GM23248 (cell line): ENCODE data around the gene MIX23. TPM values are rescaled to one million over a fixed set of nuclear protein-coding genes. Genes with fewer than 3 reads are reported as not detected.
A peak's percentile ranks its signal among the peaks of the same experiment; 100 is the strongest.

Experiments
- DNase-seq: peaks from one replicate; pipeline ENCODE4 v3.0.0-alpha.2; 2015
- H2AFZ ChIP-seq: fragments of 200-600 bp; sonication (generic); 2 replicates; pipeline ENCODE4 v1.6.1; 2016; ENCODE audit warnings: antibody characterized with exemption
- H3F3A ChIP-seq: fragments of 200-600 bp; sonication (generic); 2 replicates; pipeline ENCODE4 v1.6.1; 2016; ENCODE audit warnings: mild to moderate bottlenecking, antibody characterized with exemption, mixed run types; ENCODE audit not compliant: insufficient read depth
- H3K27ac ChIP-seq: fragments of 200-600 bp; sonication (generic); 2 replicates; pipeline ENCODE4 v1.5.1; 2016; ENCODE audit warnings: mild to moderate bottlenecking
- H3K27me3 ChIP-seq: fragments of 200-600 bp; sonication (generic); replicated peaks from 2 replicates; pipeline ENCODE4 v1.6.1; 2016; ENCODE audit warnings: mild to moderate bottlenecking; ENCODE audit not compliant: insufficient read depth
- H3K36me3 ChIP-seq: fragments of 200-600 bp; sonication (generic); 2 replicates; pipeline ENCODE4 v1.6.1; 2016; ENCODE audit warnings: low read depth, mild to moderate bottlenecking
- H3K4me1 ChIP-seq: fragments of 200-600 bp; sonication (generic); 2 replicates; pipeline ENCODE4 v1.6.1; 2016; ENCODE audit warnings: mild to moderate bottlenecking; ENCODE audit not compliant: insufficient read depth
- H3K4me2 ChIP-seq: fragments of 200-600 bp; sonication (generic); one replicate; pipeline ENCODE4 v1.6.1; 2016; ENCODE audit warnings: mild to moderate bottlenecking; ENCODE audit not compliant: unreplicated experiment
- H3K4me3 ChIP-seq: fragments of 200-600 bp; sonication (generic); 2 replicates; pipeline ENCODE4 v1.5.1; 2016; ENCODE audit warnings: mild to moderate bottlenecking
- H3K79me2 ChIP-seq: fragments of 200-600 bp; sonication (generic); 2 replicates; pipeline ENCODE4 v1.6.1; 2016; ENCODE audit warnings: mild to moderate bottlenecking; ENCODE audit not compliant: insufficient read depth
- H3K9ac ChIP-seq: fragments of 200-600 bp; sonication (generic); 2 replicates; pipeline ENCODE4 v1.6.1; 2016; ENCODE audit warnings: mild to moderate bottlenecking
- H3K9me2 ChIP-seq: fragments of 200-600 bp; sonication (generic); 2 replicates; pipeline ENCODE4 v1.6.1; 2016; ENCODE audit warnings: mixed run types, mild to moderate bottlenecking, moderate library complexity; ENCODE audit not compliant: insufficient read depth
- H3K9me3 ChIP-seq: fragments of 200-600 bp; sonication (generic); one replicate; pipeline ENCODE4 v1.6.1; 2017; ENCODE audit warnings: low read depth
- H4K20me1 ChIP-seq: fragments of 200-600 bp; sonication (generic); 2 replicates; pipeline ENCODE4 v1.6.0; 2016; ENCODE audit not compliant: insufficient read depth
- EZH2 ChIP-seq: fragments of 200-600 bp; sonication (generic); IDR thresholded peaks from 2 replicates; pipeline ENCODE4 v1.6.1; 2018; ENCODE audit warnings: antibody characterized with exemption, mild to moderate bottlenecking; ENCODE audit not compliant: insufficient read depth, poor library complexity, severe bottlenecking
- EZH2phosphoT487 ChIP-seq: fragments of 200-600 bp; sonication (generic); IDR thresholded peaks from 2 replicates; pipeline ENCODE4 v1.6.1; 2018; ENCODE audit warnings: antibody characterized with exemption, moderate library complexity, mild to moderate bottlenecking, low read depth; ENCODE audit not compliant: insufficient read depth
- WGBS, 2 experiments: methylation state at CpG; one replicate each; pipeline ENCODE4 v1.1.6; 2015 to 2017; ENCODE audit warnings: low lambda C conversion rate in 2 of 2, low coverage in 1 of 2; ENCODE audit errors: missing lambda C conversion rate in 2 of 2; 5-methylcytosine and 5-hydroxymethylcytosine counted together
- in situ Hi-C: fragments of 300-500 bp; cut with MboI; formaldehyde crosslinking; loops from 2 replicates; pipeline ENCODE4 v1.15.0; 2020
- polyA plus RNA-seq: library from polyadenylated mRNA; unstranded; fragments of >200 nt; fragmentation: Nextera tagmentation; extraction: Ambion mirVana; gene quantifications from 2 replicates; pipeline ENCODE4 v1.2.1, GENCODE V29; 2016
- small RNA-seq: library from RNA; depleted of rRNA; stranded (forward); fragments of <200 nt; gene quantifications from one replicate; pipeline ENCODE3, GENCODE V24; 2014; ENCODE audit warnings: low read depth, low replicate concordance
- total RNA-seq: library from RNA; depleted of rRNA; stranded (reverse); fragments of >200 nt; shearing (Covaris generic); gene quantifications from 2 replicates; pipeline ENCODE4 v1.2.3, GENCODE V29; 2014; rRNA removed

MIX23 gene
- total and polyA plus RNA-seq, 2 experiments from 2014 or later: 12.3 to 22.7 TPM

- Histone ChIP-seq H3K79me2 (no peaks in the 10 kb centered on the region), H2AFZ (peak overlapping the region; percentile 80), H3K9me3 (no peaks in the 10 kb centered on the region), H3K36me3 (no peaks in the 10 kb centered on the region), H3K27me3 (no peaks in the 10 kb centered on the region; the same call in 1 of the 2 replicates), H4K20me1 (no peaks in the 10 kb centered on the region), H3K9me2 (no peaks in the 10 kb centered on the region), H3K4me1 (0 out of 2 replicates have a peak, but pooled peaks cover 3% of the 10 kb centered on the region), H3K27ac (peak overlapping the region; percentile 41), H3K9ac (no peak overlapping the region), H3K4me2 (peak overlapping the region; percentile 33), H3F3A (no peaks in the 10 kb centered on the region), H3K4me3 (no peak overlapping the region)
- DNase-seq: peak; percentile 63
- WGBS, 2 experiments: 39 to 50% methylated on average over 2 of the region's 2 CpGs
- in situ Hi-C loops: no loop called here
- TF ChIP-seq EZH2: no peak
Measured at GRCh38 chr3:122314228-122314876, 68.7 kb downstream of the MIX23 start.

GRCh38 chr3:122313281-122313680 is 69.8 kb downstream of the MIX23 start:
- peak; percentile 21 for DNase-seq
- H3K9me2 ChIP-seq: no peaks in the 10 kb centered on the region
- in situ Hi-C loops: no loop called here
- H3K9me3 ChIP-seq: no peaks in the 10 kb centered on the region
- WGBS, 2 experiments: 48% methylated on average over 3 of the region's 3 CpGs
- 0 out of 2 replicates have a peak, but pooled peaks cover 3% of the 10 kb centered on the region for H3K4me1 ChIP-seq
- H3K4me2 ChIP-seq: no peak overlapping the region
- H3K27me3 ChIP-seq: peaks cover 3% of the 10 kb centered on the region; the same call in 1 of the 2 replicates
- H3K9ac ChIP-seq: no peak overlapping the region
- H3K79me2 ChIP-seq: no peaks in the 10 kb centered on the region
- no peaks in the 10 kb centered on the region for H4K20me1 ChIP-seq
- H3K36me3 ChIP-seq: no peaks in the 10 kb centered on the region
- TF ChIP-seq EZH2phosphoT487: no peak
- H3F3A ChIP-seq: no peaks in the 10 kb centered on the region
- no peak overlapping the region for H3K27ac ChIP-seq
- H2AFZ ChIP-seq: no peak overlapping the region
- no peak overlapping the region for H3K4me3 ChIP-seq

GRCh38 chr3:122312826-122313225 is 70.2 kb downstream of the MIX23 start:
- H3K9ac ChIP-seq: no peak overlapping the region
- in situ Hi-C loops: no loop called here
- TF ChIP-seq EZH2phosphoT487: no peak
- no peak for TF ChIP-seq EZH2
- 0 out of 2 replicates have a peak, but pooled peaks cover 3% of the 10 kb centered on the region for H3K4me1 ChIP-seq
- no peaks in the 10 kb centered on the region for H4K20me1 ChIP-seq
- H3K36me3 ChIP-seq: no peaks in the 10 kb centered on the region
- no peak overlapping the region for H3K4me3 ChIP-seq
- H3K4me2 ChIP-seq: no peak overlapping the region
- H3K9me3 ChIP-seq: no peaks in the 10 kb centered on the region
- H3K27ac ChIP-seq: no peak overlapping the region
- H2AFZ ChIP-seq: no peak overlapping the region
- H3K9me2 ChIP-seq: no peaks in the 10 kb centered on the region
- DNase-seq: no peak
- peaks cover 4% of the 10 kb centered on the region; the same call in 1 of the 2 replicates for H3K27me3 ChIP-seq
- no peaks in the 10 kb centered on the region for H3K79me2 ChIP-seq
- H3F3A ChIP-seq: no peaks in the 10 kb centered on the region

GRCh38 chr3:122310361-122310760 is 72.7 kb downstream of the MIX23 start:
- no peak overlapping the region for H3K4me3 ChIP-seq
- no peaks in the 10 kb centered on the region for H3F3A ChIP-seq
- no peak overlapping the region for H3K9ac ChIP-seq
- no peak for DNase-seq
- H3K79me2 ChIP-seq: no peaks in the 10 kb centered on the region
- H2AFZ ChIP-seq: no peak overlapping the region
- no peak overlapping the region for H3K27ac ChIP-seq
- 32 to 58% methylated on average over 1 of the region's 1 CpG for WGBS, 2 experiments
- H3K36me3 ChIP-seq: no peaks in the 10 kb centered on the region
- H4K20me1 ChIP-seq: no peaks in the 10 kb centered on the region
- 0 out of 2 replicates have a peak, but pooled peaks cover 3% of the 10 kb centered on the region for H3K4me1 ChIP-seq
- no peaks in the 10 kb centered on the region for H3K9me2 ChIP-seq
- no peaks in the 10 kb centered on the region for H3K9me3 ChIP-seq
- no peak for TF ChIP-seq EZH2phosphoT487
- no peak for TF ChIP-seq EZH2
- H3K4me2 ChIP-seq: no peak overlapping the region
- H3K27me3 ChIP-seq: peaks cover 9% of the 10 kb centered on the region
- in situ Hi-C loops: no loop called here

Small RNAs within 50 kb of the gene (small RNA-seq; reads per million reads assigned to genes)
- gene AC083798.1: not detected

Other genes with a start within 250 kb of the MIX23 start
- not detected in 2 replicates for gene CASR, start 199.6 kb downstream of the MIX23 start, total RNA-seq
- not detected in 2 replicates for gene CASR, start 199.6 kb downstream of the MIX23 start, polyA plus RNA-seq
- 1.8 and 2.0 TPM in 2 replicates for gene CSTA, start 58.0 kb downstream of the MIX23 start, total RNA-seq
- 5.3 and 5.8 TPM in 2 replicates for gene CSTA, start 58.0 kb downstream of the MIX23 start, polyA plus RNA-seq
- 8.0 and 25.2 TPM in 2 replicates for gene FAM162A, start 951 bp upstream of the MIX23 start, total RNA-seq
- 101 TPM in 2 replicates for gene FAM162A, start 951 bp upstream of the MIX23 start, polyA plus RNA-seq
- gene WDR5B, start 32.8 kb upstream of the MIX23 start, total RNA-seq: 5.4 and 5.6 TPM in 2 replicates
- 3.7 TPM in 2 replicates for gene WDR5B, start 32.8 kb upstream of the MIX23 start, polyA plus RNA-seq
- gene KPNA1, start 131.7 kb upstream of the MIX23 start, total RNA-seq: 34.0 and 46.8 TPM in 2 replicates
- 62.6 and 65.2 TPM in 2 replicates for gene KPNA1, start 131.7 kb upstream of the MIX23 start, polyA plus RNA-seq
- 15.2 and 16.4 TPM in 2 replicates for gene PARP9, start 181.1 kb upstream of the MIX23 start, total RNA-seq
- gene PARP9, start 181.1 kb upstream of the MIX23 start, polyA plus RNA-seq: 13.7 and 14.2 TPM in 2 replicates
- gene DTX3L, start 181.1 kb upstream of the MIX23 start, total RNA-seq: 10.1 and 12.9 TPM in 2 replicates
- gene DTX3L, start 181.1 kb upstream of the MIX23 start, polyA plus RNA-seq: 7.7 and 9.4 TPM in 2 replicates
- gene PARP15, start 194.4 kb upstream of the MIX23 start, total RNA-seq: under 0.01 TPM in 1 of 2 replicates, not detected in the other
- 0.29 TPM in 2 replicates for gene PARP15, start 194.4 kb upstream of the MIX23 start, polyA plus RNA-seq